H1 (cell line): Measurements from ENCODE around the gene ACTG1. TPM values are rescaled to one million over a fixed set of nuclear protein-coding genes. Genes with fewer than 3 reads are reported as not detected.

Source experiments
- CTCF ChIA-PET: fragments of 300-600 bp; sonication (Branson Sonifier 250); formaldehyde crosslinking; loops from one replicate; lab custom pipeline; 2021; ENCODE audit not compliant: partially characterized antibody; lab: Charles Lee
- POLR2A ChIA-PET: fragments of 300-600 bp; sonication (Branson Sonifier 250); formaldehyde crosslinking; loops from one replicate; lab custom pipeline; 2021; ENCODE audit warnings: inconsistent platforms; ENCODE audit not compliant: partially characterized antibody; lab: Charles Lee
- DNase-seq, 2 experiments: peaks; one replicate each; pipeline versions ENCODE4 v3.0.0 to v3.0.0-alpha.2; 2010 to 2022; ENCODE audit warnings: low spot score in 2 of 2, low read depth in 1 of 2, mixed read lengths in 1 of 2
- FAIRE-seq: peaks from 2 replicates; lab custom pipeline; 2011; peaks lifted over from hg19 to GRCh38; lab: Jason Lieb, UNC
- H2AFZ ChIP-seq: 2 replicates; pipeline ENCODE4 v1.8.1; 2012; ENCODE audit warnings: low read length, inconsistent platforms
- H2AK5ac ChIP-seq: 2 replicates; pipeline ENCODE4 v1.6.1; 2013; ENCODE audit warnings: low read depth, low read length
- H2BK120ac ChIP-seq: replicated peaks from 2 replicates; pipeline ENCODE3; 2013; ENCODE audit warnings: low read depth, low read length, inconsistent platforms
- H2BK12ac ChIP-seq: 2 replicates; pipeline ENCODE4 v1.6.1; 2013; ENCODE audit warnings: low read depth, low read length
- H2BK15ac ChIP-seq: 2 replicates; pipeline ENCODE4 v1.6.1; 2013; ENCODE audit warnings: low read length
- H2BK20ac ChIP-seq: 2 replicates; pipeline ENCODE4 v1.6.1; 2013; ENCODE audit warnings: low read length
- H2BK5ac ChIP-seq: 2 replicates; pipeline ENCODE4 v1.6.1; 2013; ENCODE audit warnings: low read depth, low read length
- H3K14ac ChIP-seq: 2 replicates; pipeline ENCODE4 v1.6.1; 2013; ENCODE audit warnings: inconsistent platforms; ENCODE audit not compliant: insufficient read length
- H3K18ac ChIP-seq: 2 replicates; pipeline ENCODE4 v1.6.1; 2013; ENCODE audit warnings: low read length; ENCODE audit errors: extremely low read depth
- H3K23ac ChIP-seq: 2 replicates; pipeline ENCODE4 v1.6.1; 2013; ENCODE audit warnings: inconsistent platforms; ENCODE audit not compliant: insufficient read length
- H3K23me2 ChIP-seq: 2 replicates; pipeline ENCODE4 v1.6.1; 2013; ENCODE audit warnings: low read depth, low read length
- H3K27ac ChIP-seq: 2 replicates; pipeline ENCODE4 v1.6.1; 2011; ENCODE audit warnings: low read depth, low read length, inconsistent platforms
- H3K27me3 ChIP-seq, 4 experiments: replicated peaks in 1 of 4; 1 replicate in 1 of 4; 2 replicates in 3 of 4; pipeline versions ENCODE4 v1.6.1 to v1.8.1; 2011 to 2013; ENCODE audit warnings: low read length in 3 of 4, mild to moderate bottlenecking in 3 of 4, inconsistent platforms in 2 of 4, mixed read lengths in 2 of 4, moderate library complexity in 1 of 4; ENCODE audit not compliant: control insufficient read depth in 3 of 4, insufficient read depth in 3 of 4; ENCODE audit errors: extremely low read depth in 1 of 4
- H3K36me3 ChIP-seq, 4 experiments: 2 replicates each; pipeline versions ENCODE4 v1.6.1 to v1.8.1; 2011 to 2013; ENCODE audit warnings: mild to moderate bottlenecking in 4 of 4, low read length in 3 of 4, moderate library complexity in 2 of 4, control low read depth in 1 of 4, inconsistent platforms in 1 of 4; ENCODE audit not compliant: insufficient read depth in 4 of 4, control insufficient read depth in 2 of 4
- H3K4ac ChIP-seq: replicated peaks from 2 replicates; pipeline ENCODE3; 2013; ENCODE audit warnings: low read length, low read depth, mixed read lengths, inconsistent platforms; ENCODE audit not compliant: insufficient read length
- H3K4me1 ChIP-seq, 4 experiments: replicated peaks in 1 of 4; 1 replicate in 1 of 4; 2 replicates in 3 of 4; pipeline versions ENCODE4 v1.6.1 to v1.8.1; 2011 to 2013; ENCODE audit warnings: low read length in 3 of 4, inconsistent platforms in 2 of 4, mixed read lengths in 1 of 4; ENCODE audit not compliant: insufficient read depth in 4 of 4, control insufficient read depth in 3 of 4
- H3K4me2 ChIP-seq, 2 experiments: 2 replicates each; pipeline versions ENCODE4 v1.6.1 to v1.8.1; 2011 to 2013; ENCODE audit warnings: low read depth in 2 of 2, low read length in 2 of 2, control low read depth in 1 of 2, inconsistent platforms in 1 of 2, mild to moderate bottlenecking in 1 of 2; ENCODE audit not compliant: insufficient read depth in 1 of 2
- H3K4me3 ChIP-seq, 4 experiments: fragments of 200-600, 300-600 bp in 1 of 4; sonication (generic), shearing (Covaris generic), sonication (Bioruptor Twin) in 1 of 4; 2 replicates each; pipeline versions ENCODE4 v1.5.1 to v1.8.1; 2011 to 2016; ENCODE audit warnings: low read length in 4 of 4, low read depth in 3 of 4, control low read depth in 2 of 4, inconsistent platforms in 2 of 4, mild to moderate bottlenecking in 2 of 4, mixed read lengths in 1 of 4, moderate library complexity in 1 of 4; ENCODE audit not compliant: insufficient read depth in 2 of 4; ENCODE audit errors: extremely low read depth in 1 of 4
- H3K56ac ChIP-seq: replicated peaks from 2 replicates; pipeline ENCODE3; 2013; ENCODE audit warnings: low read depth, mild to moderate bottlenecking, mixed read lengths, low read length, inconsistent platforms; ENCODE audit not compliant: insufficient read length
- H3K79me1 ChIP-seq: 2 replicates; pipeline ENCODE4 v1.6.1; 2013; ENCODE audit warnings: low read depth, low read length, control low read depth
- H3K79me2 ChIP-seq, 2 experiments: 2 replicates each; pipeline versions ENCODE4 v1.6.1 to v1.8.1; 2012 to 2013; ENCODE audit warnings: low read length in 2 of 2, mild to moderate bottlenecking in 2 of 2, inconsistent platforms in 1 of 2; ENCODE audit not compliant: insufficient read depth in 2 of 2, control insufficient read depth in 1 of 2
- H3K9ac ChIP-seq, 4 experiments: replicated peaks in 1 of 4; 1 replicate in 1 of 4; 2 replicates in 3 of 4; pipeline versions ENCODE4 v1.6.1 to v1.8.1; 2011 to 2013; ENCODE audit warnings: low read depth in 3 of 4, low read length in 3 of 4, control low read depth in 2 of 4, mild to moderate bottlenecking in 2 of 4, moderate library complexity in 2 of 4, inconsistent platforms in 1 of 4; ENCODE audit errors: extremely low read depth in 1 of 4
- H3K9me3 ChIP-seq, 2 experiments: 2 replicates each; pipeline versions ENCODE4 v1.6.1 to v1.8.1; 2012 to 2013; ENCODE audit warnings: mild to moderate bottlenecking in 2 of 2, moderate library complexity in 2 of 2, control low read depth in 1 of 2, inconsistent platforms in 1 of 2, low read depth in 1 of 2, low read length in 1 of 2, mixed read lengths in 1 of 2; ENCODE audit not compliant: insufficient read depth in 2 of 2
- H4K20me1 ChIP-seq, 2 experiments: replicated peaks in 1 of 2; 2 replicates each; pipeline versions ENCODE3 to v1.8.1; 2011 to 2013; ENCODE audit warnings: inconsistent platforms in 2 of 2, low read length in 2 of 2, mild to moderate bottlenecking in 1 of 2; ENCODE audit not compliant: insufficient read depth in 2 of 2, control insufficient read depth in 1 of 2
- H4K5ac ChIP-seq: 2 replicates; pipeline ENCODE4 v1.6.1; 2013; ENCODE audit warnings: low read length, low read depth, mixed read lengths, inconsistent platforms; ENCODE audit not compliant: insufficient read length
- H4K8ac ChIP-seq: 2 replicates; pipeline ENCODE4 v1.8.0; 2013; ENCODE audit warnings: mild to moderate bottlenecking, moderate library complexity, low read length, inconsistent platforms; ENCODE audit not compliant: insufficient read depth; ENCODE audit errors: extremely low read depth
- H4K91ac ChIP-seq: replicated peaks from 2 replicates; pipeline ENCODE3; 2013; ENCODE audit warnings: low read length, mixed read lengths, inconsistent platforms; ENCODE audit not compliant: insufficient read length
- ASH2L ChIP-seq: fragments of 200-600, 300-600 bp; sonication (generic); IDR thresholded peaks from one replicate; pipeline ENCODE4 v1.7.1; 2017; ENCODE audit warnings: low read length
- ZNF274 ChIP-seq: IDR thresholded peaks from 2 replicates; pipeline ENCODE4 v1.7.0; 2012; ENCODE audit warnings: low read length, borderline replicate concordance; ENCODE audit errors: extremely low read depth
- WGBS, 2 experiments: shearing (Covaris generic) in 1 of 2; methylation state at CpG; one replicate each; pipeline versions ENCODE4 v1.1.6 to v1.1.7; 2013 to 2015; ENCODE audit warnings: low lambda C conversion rate in 2 of 2, mixed read lengths in 2 of 2, inconsistent platforms in 1 of 2, low coverage in 1 of 2, missing lambda C conversion rate in 1 of 2; ENCODE audit not compliant: insufficient replicate concordance in 2 of 2, insufficient coverage in 1 of 2, insufficient read length in 1 of 2; ENCODE audit errors: extremely low coverage in 1 of 2, missing lambda C conversion rate in 1 of 2; 5-methylcytosine and 5-hydroxymethylcytosine counted together
- polyA plus RNA-seq, 7 experiments: library from polyadenylated mRNA; depleted of rRNA in 3 of 7; stranded (reverse) in 5 of 7; unstranded in 2 of 7; fragments of >200 nt in 5 of 7; fragments of 200-250 nt in 2 of 7; gene quantifications; 1 replicate in 5 of 7; 2 replicates in 1 of 7; 4 replicates in 1 of 7; pipeline versions ENCODE4 v1.2.1 to v1.2.3, GENCODE V29; 2011 to 2013; ENCODE audit warnings: missing spikeins in 2 of 7, mixed read lengths in 2 of 7
- total RNA-seq: library from RNA; stranded (reverse); fragmentation: NEBNext Ultra II Directional; extraction: Animal tissue kit (Norgen Biotek cat#: 25700); gene quantifications from 2 replicates; pipeline ENCODE4 v1.2.1, GENCODE V29; 2021

The ACTG1 gene
- total and polyA plus RNA-seq, 2 of the 8 experiments (the other 6 are each of a cell fraction or from before 2014, with no cell fraction given): 3,535 to 5,010 TPM

- Histone ChIP-seq H4K91ac (no peak overlapping the region), H3K9ac (no peak overlapping the region), H2BK15ac (no peak overlapping the region), H3K36me3 (peaks cover 0 to 27% (median 17%) of the 10 kb centered on the region in 4 experiments; a peak in 7 of 8 replicates), H2AFZ (no peak overlapping the region), H3K56ac (no peak overlapping the region), H3K79me1 (peaks cover 4% of the 10 kb centered on the region; the same call in 1 of the 2 replicates), H4K5ac (no peak overlapping the region), H3K4me3 (no peak overlapping the region), H3K18ac (no peak overlapping the region), H3K14ac (no peak overlapping the region), H3K27me3 (no peaks in the 10 kb centered on the region), H2BK20ac (no peak overlapping the region), H2BK120ac (no peak overlapping the region), H3K27ac (no peak overlapping the region), H3K23me2 (peaks cover 9% of the 10 kb centered on the region; the same call in 1 of the 2 replicates), H2BK12ac (no peak overlapping the region), H4K20me1 (peaks cover 0 to 26% of the 10 kb centered on the region in 2 experiments), H2AK5ac (no peak overlapping the region), H3K9me3 (no peaks in the 10 kb centered on the region), H3K4ac (no peak overlapping the region), H3K79me2 (peaks cover 0 to 10% of the 10 kb centered on the region in 2 experiments; a peak in 1 of 4 replicates)
- FAIRE-seq (no peak), DNase-seq (no peak)
- WGBS, 2 experiments: 90% methylated on average over 15 of the region's 15 CpGs; no CpG with 5 or more reads in 1 of the 2 experiments
- CTCF ChIA-PET: interaction anchor here (1.7 to 2.8 kb wide), 3 partner anchors 12 to 109 kb away, joined by 4 to 8 read pairs (median 4); no protein-coding TSS in a partner anchor
- POLR2A ChIA-PET: interaction anchor here (1.9 to 5.0 kb wide), 2 partner anchors 9 to 12 kb away, joined by 4 to 50 read pairs; no protein-coding TSS in a partner anchor
- TF ChIP-seq ASH2L (no peak), ZNF274 (no peak)
- TF ChIP-seq, all 59 proteins: peak for 0
- peak overlapping the region in 1 of 2 experiments; percentile 87; a peak in 1 of 4 replicates for H3K4me2 ChIP-seq
- peaks cover 3 to 17% (median 8%) of the 10 kb centered on the region in 4 experiments for H3K4me1 ChIP-seq
- H2BK5ac ChIP-seq: no peak overlapping the region
- H4K8ac ChIP-seq: peak overlapping the region; percentile 23; the same call in 1 of the 2 replicates
- H3K23ac ChIP-seq: no peak overlapping the region
Measured at GRCh38 chr17:81550285-81550684, 37.7 kb upstream of the ACTG1 start.
